NT2/D1 (cell line): ENCODE data around the gene SMLR1.

Source experiments
- SUZ12 ChIP-seq: IDR thresholded peaks from 2 replicates; pipeline ENCODE4 v1.6.1; 2011; ENCODE audit not compliant: insufficient read length, insufficient read depth; ENCODE audit errors: extremely low read depth
- ZNF274 ChIP-seq: IDR thresholded peaks from 2 replicates; pipeline ENCODE4 v1.6.1; 2011; ENCODE audit warnings: mild to moderate bottlenecking, low read depth, low read length

- TF ChIP-seq ZNF274 = no peak
- no peak for TF ChIP-seq SUZ12
These were observed 42.5 kb downstream of the SMLR1 start for GRCh38 chr6:130869681-130870080.
